OCI-LY3 (cell line): ENCODE data around the gene DDX18.

ENCODE experiments used
- H2AFZ ChIP-seq: fragments of 200-600, 300-600 bp; shearing (Covaris generic); 2 replicates; pipeline ENCODE4 v1.6.0; 2014; ENCODE audit warnings: antibody characterized with exemption, low read depth, low read length
- H3K27ac ChIP-seq: fragments of 200-600, 300-600 bp; sonication (generic); 2 replicates; pipeline ENCODE4 v1.5.1; 2014; ENCODE audit warnings: mild to moderate bottlenecking, low read length, moderate library complexity, mixed read lengths
- H3K27me3 ChIP-seq: fragments of 200-600, 300-600 bp; sonication (generic); 2 replicates; pipeline ENCODE4 v1.6.1; 2014; ENCODE audit warnings: low read depth, low read length, mixed read lengths
- H3K36me3 ChIP-seq: fragments of 200-600, 300-600 bp; sonication (generic); replicated peaks from 2 replicates; pipeline ENCODE3; 2014; ENCODE audit warnings: low read depth, low read length, mixed read lengths
- H3K4me1 ChIP-seq: fragments of 300-600, 200-600 bp; sonication (generic); 2 replicates; pipeline ENCODE4 v1.6.1; 2014; ENCODE audit warnings: low read length, mixed read lengths
- H3K4me2 ChIP-seq: fragments of 200-600, 300-600 bp; sonication (generic); 2 replicates; pipeline ENCODE4 v1.6.1; 2014; ENCODE audit warnings: low read length, mixed read lengths
- H3K4me3 ChIP-seq: fragments of 300-600, 200-600 bp; sonication (generic); 2 replicates; pipeline ENCODE4 v1.5.1; 2014; ENCODE audit warnings: antibody characterized with exemption, mild to moderate bottlenecking, low read length, moderate library complexity
- H3K79me2 ChIP-seq: fragments of 300-600, 200-600 bp; shearing (Covaris generic); 2 replicates; pipeline ENCODE4 v1.6.1; 2014; ENCODE audit warnings: mild to moderate bottlenecking, low read length, mixed read lengths
- H3K9ac ChIP-seq: fragments of 300-600, 200-600 bp; shearing (Covaris generic); 2 replicates; pipeline ENCODE4 v1.6.0; 2014; ENCODE audit warnings: mild to moderate bottlenecking, low read length, moderate library complexity
- H3K9me3 ChIP-seq: fragments of 200-600, 300-600 bp; shearing (Covaris generic); 2 replicates; pipeline ENCODE4 v1.6.1; 2014; ENCODE audit warnings: low read length, mixed read lengths; ENCODE audit not compliant: insufficient read depth
- H4K20me1 ChIP-seq: fragments of 200-600, 300-600 bp; sonication (generic); 2 replicates; pipeline ENCODE4 v1.6.1; 2016; ENCODE audit warnings: low read length, mixed read lengths; ENCODE audit not compliant: insufficient read depth
- CTCF ChIP-seq: fragments of 200-600, 300-600 bp; sonication (generic); IDR thresholded peaks from 2 replicates; pipeline ENCODE4 v1.5.1; 2014; ENCODE audit warnings: antibody characterized with exemption, low read length, low read depth
- EZH2phosphoT487 ChIP-seq: fragments of 200-600 bp; shearing (Covaris generic); IDR thresholded peaks from 2 replicates; pipeline ENCODE4 v1.6.1; 2018; ENCODE audit warnings: antibody characterized with exemption, mixed run types, low read depth

The DDX18 gene

GRCh38 chr2:117853316-117853715 lies 38.8 kb downstream of the DDX18 start:
- H3K27me3 ChIP-seq: no peaks in the 10 kb centered on the region
- no peak overlapping the region for H3K4me3 ChIP-seq
- H3K9me3 ChIP-seq: no peaks in the 10 kb centered on the region

GRCh38 chr2:117853873-117854272 lies 39.4 kb downstream of the DDX18 start:
- Histone ChIP-seq H3K9me3 (no peaks in the 10 kb centered on the region), H2AFZ (no peak overlapping the region), H3K27ac (no peak overlapping the region), H3K4me3 (no peak overlapping the region), H3K4me1 (no peaks in the 10 kb centered on the region), H3K27me3 (no peaks in the 10 kb centered on the region), H3K4me2 (no peak overlapping the region), H3K9ac (no peak overlapping the region), H3K79me2 (no peaks in the 10 kb centered on the region), H3K36me3 (no peaks in the 10 kb centered on the region), H4K20me1 (no peaks in the 10 kb centered on the region)
- TF ChIP-seq EZH2phosphoT487: no peak
- no peak for TF ChIP-seq CTCF

More at GRCh38 chr2:117853316-117853715, 38.8 kb downstream of the DDX18 start:
- no peaks in the 10 kb centered on the region for H3K79me2 ChIP-seq
- no peaks in the 10 kb centered on the region for H3K36me3 ChIP-seq
- TF ChIP-seq CTCF (no peak), EZH2phosphoT487 (no peak)
- H3K4me2 ChIP-seq: no peak overlapping the region
- H2AFZ ChIP-seq: no peak overlapping the region
- no peaks in the 10 kb centered on the region for H3K4me1 ChIP-seq
- no peak overlapping the region for H3K27ac ChIP-seq
- no peak overlapping the region for H3K9ac ChIP-seq
- H4K20me1 ChIP-seq: no peaks in the 10 kb centered on the region

GRCh38 chr2:117854610-117855009 lies 40.1 kb downstream of the DDX18 start:
- Histone ChIP-seq H3K27me3 (no peaks in the 10 kb centered on the region), H3K36me3 (no peaks in the 10 kb centered on the region), H4K20me1 (no peaks in the 10 kb centered on the region), H3K27ac (no peak overlapping the region), H3K4me2 (no peak overlapping the region), H2AFZ (no peak overlapping the region), H3K79me2 (no peaks in the 10 kb centered on the region), H3K4me1 (no peaks in the 10 kb centered on the region), H3K9ac (no peak overlapping the region), H3K9me3 (no peaks in the 10 kb centered on the region), H3K4me3 (no peak overlapping the region)
- TF ChIP-seq CTCF (no peak), EZH2phosphoT487 (no peak)

- Histone ChIP-seq H3K4me2 (no peak overlapping the region), H3K4me1 (no peaks in the 10 kb centered on the region), H3K9ac (no peak overlapping the region), H3K27me3 (no peaks in the 10 kb centered on the region), H3K4me3 (no peak overlapping the region), H4K20me1 (no peaks in the 10 kb centered on the region), H3K27ac (no peak overlapping the region), H2AFZ (no peak overlapping the region), H3K9me3 (no peaks in the 10 kb centered on the region), H3K79me2 (no peaks in the 10 kb centered on the region), H3K36me3 (no peaks in the 10 kb centered on the region)
- TF ChIP-seq CTCF (no peak), EZH2phosphoT487 (no peak)
Measured at GRCh38 chr2:117855886-117856285, 41.4 kb downstream of the DDX18 start.
